GM12872 (cell line): ENCODE data around the gene KLHDC8A.

ENCODE experiments used
- TF ChIP-seq, protein P1 (sequence below): IDR thresholded peaks from 3 replicates; pipeline ENCODE4 v1.5.1; 2011; ENCODE audit warnings: low read depth, mild to moderate bottlenecking, low read length, moderate library complexity; ENCODE audit not compliant: insufficient read depth

The KLHDC8A gene

DNA sequence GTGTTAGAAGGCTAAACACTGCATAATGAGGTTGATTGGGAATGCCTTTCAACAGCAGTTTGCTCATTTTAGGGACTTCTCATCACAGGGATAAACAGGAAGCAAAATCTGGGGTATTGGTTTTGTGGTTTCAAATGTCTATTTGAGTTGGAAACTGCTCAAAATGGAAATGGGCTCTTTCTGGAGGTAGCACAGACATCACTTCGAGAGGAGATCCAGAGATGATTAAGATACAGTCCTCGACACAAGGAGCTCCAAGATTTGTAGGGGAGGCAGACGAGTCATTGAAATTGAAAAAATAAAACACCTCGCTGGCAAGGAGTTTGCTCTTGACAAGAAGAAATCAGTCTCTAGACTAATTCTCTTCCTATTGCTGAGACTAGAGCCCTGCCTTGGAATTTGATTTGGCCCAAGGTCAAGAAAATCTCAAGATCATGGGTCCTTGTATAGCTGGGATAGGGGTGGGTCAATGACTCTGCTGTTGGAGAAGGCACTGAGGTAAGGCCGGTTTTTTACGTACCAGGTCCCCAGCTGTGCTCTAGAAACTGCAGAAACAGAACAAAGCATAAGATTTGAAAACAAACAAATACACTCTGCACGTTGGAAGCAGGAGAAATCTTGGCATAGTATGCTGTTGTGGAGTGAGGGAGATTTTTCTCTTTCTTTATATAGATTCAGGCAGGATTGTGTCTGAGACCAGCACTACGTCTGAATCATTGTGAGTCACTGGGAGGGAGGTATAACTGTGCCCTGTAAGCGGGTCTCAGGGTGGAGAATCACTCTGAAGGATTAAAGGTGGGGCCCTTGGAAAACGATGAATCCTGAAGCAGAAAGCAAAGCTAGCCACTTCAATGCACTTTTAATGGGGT is 17.7 kb upstream of the KLHDC8A start:
- TF ChIP-seq, protein P1, sequence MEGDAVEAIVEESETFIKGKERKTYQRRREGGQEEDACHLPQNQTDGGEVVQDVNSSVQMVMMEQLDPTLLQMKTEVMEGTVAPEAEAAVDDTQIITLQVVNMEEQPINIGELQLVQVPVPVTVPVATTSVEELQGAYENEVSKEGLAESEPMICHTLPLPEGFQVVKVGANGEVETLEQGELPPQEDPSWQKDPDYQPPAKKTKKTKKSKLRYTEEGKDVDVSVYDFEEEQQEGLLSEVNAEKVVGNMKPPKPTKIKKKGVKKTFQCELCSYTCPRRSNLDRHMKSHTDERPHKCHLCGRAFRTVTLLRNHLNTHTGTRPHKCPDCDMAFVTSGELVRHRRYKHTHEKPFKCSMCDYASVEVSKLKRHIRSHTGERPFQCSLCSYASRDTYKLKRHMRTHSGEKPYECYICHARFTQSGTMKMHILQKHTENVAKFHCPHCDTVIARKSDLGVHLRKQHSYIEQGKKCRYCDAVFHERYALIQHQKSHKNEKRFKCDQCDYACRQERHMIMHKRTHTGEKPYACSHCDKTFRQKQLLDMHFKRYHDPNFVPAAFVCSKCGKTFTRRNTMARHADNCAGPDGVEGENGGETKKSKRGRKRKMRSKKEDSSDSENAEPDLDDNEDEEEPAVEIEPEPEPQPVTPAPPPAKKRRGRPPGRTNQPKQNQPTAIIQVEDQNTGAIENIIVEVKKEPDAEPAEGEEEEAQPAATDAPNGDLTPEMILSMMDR, result no peak

DNA sequence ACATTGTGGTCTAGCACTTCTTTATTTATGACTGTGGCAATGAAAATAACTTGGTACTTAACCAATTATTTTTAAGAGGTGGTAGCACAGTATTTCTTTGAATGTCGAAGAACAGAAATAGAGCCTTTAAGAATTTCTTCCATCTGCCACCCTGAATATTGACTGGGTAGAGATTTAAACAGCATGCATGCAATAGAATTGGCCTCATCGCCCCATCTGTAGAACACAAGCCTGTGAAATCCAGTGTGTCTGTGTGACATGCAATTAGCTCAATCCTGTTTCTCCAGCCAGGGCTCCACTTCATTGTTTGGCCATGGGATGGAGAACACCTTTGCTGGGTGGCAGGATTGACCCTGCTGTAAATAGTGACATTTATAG is 17.1 kb upstream of the KLHDC8A start:
- TF ChIP-seq, protein P1, result no peak

DNA sequence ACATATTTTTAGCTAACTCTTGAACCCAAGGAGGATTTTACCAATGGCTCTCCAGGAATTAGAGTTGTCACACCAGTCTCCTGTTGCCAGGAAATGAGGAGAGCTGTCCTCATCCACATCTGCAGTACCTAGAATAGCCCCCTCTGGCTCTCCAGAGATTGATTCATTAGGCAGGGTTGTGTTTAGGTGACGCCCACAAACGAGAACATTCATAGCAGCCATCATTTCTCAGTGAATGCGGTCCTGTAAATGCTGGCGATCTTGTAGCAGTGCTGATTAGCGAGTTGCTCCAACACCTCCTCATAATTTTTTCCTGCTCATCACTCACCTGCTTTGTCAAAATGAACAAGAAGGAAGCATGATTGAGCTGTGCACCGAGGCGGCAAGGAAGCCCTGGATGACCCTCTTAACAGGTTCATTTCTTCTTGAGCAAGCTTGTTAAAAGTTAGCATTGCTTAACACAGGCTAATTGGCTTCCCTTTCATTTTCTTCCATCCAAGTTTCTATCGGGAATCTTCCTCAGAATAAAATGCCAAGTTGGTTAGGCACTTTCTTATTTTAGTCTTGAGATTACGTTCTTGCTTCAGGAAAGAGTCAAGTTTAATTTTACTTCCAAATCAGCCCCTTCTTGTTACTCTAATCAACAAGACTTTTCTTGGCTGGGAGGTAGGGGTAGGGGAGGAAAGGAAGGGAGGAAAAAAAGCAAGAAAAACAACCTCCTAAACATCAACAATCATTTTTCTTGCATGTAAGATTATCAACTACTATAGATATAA is 16.5 kb upstream of the KLHDC8A start:
- TF ChIP-seq, protein P1, result no peak

DNA sequence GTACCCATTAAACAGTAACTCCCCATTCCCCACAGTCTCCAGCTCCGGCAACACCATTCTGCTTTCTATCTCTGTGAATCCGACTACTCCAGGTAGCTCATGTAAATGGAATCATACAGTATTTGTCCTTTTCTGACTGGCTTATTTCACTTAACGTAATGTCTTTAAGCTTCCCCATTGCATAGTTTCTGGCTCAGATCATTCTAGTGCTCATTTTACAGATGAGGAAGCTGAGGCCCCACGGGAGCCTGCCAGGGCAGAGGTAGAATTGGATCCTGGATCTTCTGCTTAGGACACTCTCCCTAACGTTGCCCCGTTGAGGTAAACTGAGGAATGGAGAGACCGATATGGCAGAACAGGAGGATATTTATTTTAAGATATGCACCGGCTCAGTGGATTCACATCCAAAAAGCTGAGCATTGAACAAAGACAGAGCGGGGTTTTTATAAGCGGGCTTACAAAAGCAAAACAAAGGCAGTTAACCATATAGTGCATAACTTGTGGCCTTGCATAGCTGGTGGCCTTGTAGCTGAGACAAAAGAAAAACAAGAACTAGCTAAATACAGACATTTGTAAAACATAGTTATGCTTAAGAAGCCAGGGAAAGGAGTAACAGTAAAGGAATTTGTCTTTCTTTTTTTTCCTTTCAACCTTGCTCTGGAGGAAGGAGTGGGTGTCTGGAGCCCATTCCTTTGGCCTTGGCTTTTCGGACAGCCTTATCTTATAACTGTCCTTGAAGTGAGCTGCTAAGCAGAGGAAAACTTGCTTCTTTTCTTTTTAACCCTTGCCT is 15.3 kb upstream of the KLHDC8A start:
- TF ChIP-seq, protein P1, result no peak

DNA sequence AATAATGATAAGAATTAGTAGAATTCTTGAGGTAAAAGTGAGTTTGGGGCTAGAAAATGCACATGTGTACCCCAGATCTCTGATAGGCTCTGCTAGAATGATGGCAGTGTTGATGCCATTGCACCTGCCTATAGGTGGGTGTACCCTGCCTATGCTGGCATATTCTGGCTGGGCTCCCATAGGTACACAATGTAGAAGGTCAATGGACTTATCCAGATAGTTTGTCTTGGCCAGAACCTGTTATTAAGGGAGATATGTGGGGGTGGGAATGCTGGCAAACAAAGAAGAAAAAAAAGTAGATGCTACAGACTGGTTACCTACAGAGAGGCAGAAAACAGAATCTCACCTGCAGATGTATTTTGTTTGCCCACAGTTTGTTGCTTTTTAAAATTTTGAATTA is 14.1 kb upstream of the KLHDC8A start:
- TF ChIP-seq, protein P1, result no peak

DNA sequence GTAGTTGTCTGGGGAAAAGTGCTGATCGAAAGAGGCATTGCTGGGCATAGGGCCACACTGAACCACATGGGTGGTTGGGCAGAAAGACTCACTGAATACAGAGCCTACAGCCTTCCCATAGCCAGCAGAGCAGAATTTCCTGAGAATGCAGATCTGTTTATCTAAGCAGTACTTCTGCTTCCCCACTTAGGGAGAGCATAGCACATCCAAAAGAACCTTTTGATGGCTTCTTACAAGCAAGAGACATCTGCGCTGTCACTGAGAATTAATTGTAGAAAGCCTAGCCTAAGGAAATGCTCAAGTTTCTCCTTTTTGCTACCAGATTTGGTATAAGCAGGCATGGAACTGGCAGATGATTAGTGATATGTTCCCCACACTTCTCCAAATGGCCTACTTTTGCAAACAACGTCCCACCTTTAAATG is 13.0 kb upstream of the KLHDC8A start:
- TF ChIP-seq, protein P1, result no peak

DNA sequence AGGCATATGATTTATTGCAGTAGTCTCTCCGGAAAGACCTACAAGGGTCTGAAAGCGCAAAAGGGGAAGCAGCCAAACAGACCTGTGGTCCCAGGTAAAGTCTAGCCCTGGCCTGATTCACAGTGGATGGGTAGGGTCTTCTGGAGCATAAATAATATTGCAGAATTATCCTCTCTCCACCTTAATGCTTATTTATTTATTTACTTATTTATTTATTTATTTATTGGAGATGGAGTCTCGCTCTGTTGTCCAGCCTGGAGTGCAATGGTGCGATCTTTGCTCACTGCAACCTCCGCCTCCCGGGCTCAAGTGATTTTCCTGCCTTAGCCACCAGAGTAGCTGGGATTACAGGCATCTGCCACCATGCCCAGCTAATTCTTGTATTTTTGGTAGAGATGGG is 11.8 kb upstream of the KLHDC8A start:
- TF ChIP-seq, protein P1, result no peak
